HepG2 (cell line): ENCODE measurements around the gene GPR89A. TPM values are rescaled to one million over a fixed set of nuclear protein-coding genes. Genes with fewer than 3 reads are reported as not detected.
"Not testable (repeated sequence)": the region's sequence is repeated elsewhere in the genome, so short reads cannot be mapped to it uniquely, and the experiment has no call there.

Experiments
- ATAC-seq: fragments of 200-7000 bp; cut with Tn5 transposase; 3 replicates; pipeline ENCODE4 v1.9.1; 2020; ENCODE audit warnings: mild to moderate bottlenecking, moderate library complexity
- BruUV-seq: library from RNA; stranded (reverse); fragments of 400-500 nt; replicated peaks from 2 replicates; lab custom pipeline; 2021; lab: Mats Ljungman, UMichigan
- CTCF ChIA-PET: fragments of 300-600 bp; formaldehyde crosslinking; extraction: SDS; loops from one replicate; lab custom pipeline; 2021; ENCODE audit warnings: low total read pairs, inconsistent platforms, low intra/inter-chr PET ratio; lab: Yijun Ruan, JAX
- POLR2A ChIA-PET: fragments of 350-600 bp; sonication (Branson Sonifier 250); formaldehyde crosslinking; loops from one replicate; lab custom pipeline; 2020; ENCODE audit warnings: antibody characterized with exemption, inconsistent platforms; lab: Yijun Ruan, JAX
- DNase-seq: peaks from one replicate; pipeline ENCODE4 v3.0.0-alpha.2; 2015; ENCODE audit warnings: low spot score
- FAIRE-seq: peaks from 3 replicates; lab custom pipeline; 2011; peaks lifted over from hg19 to GRCh38; lab: Jason Lieb, UNC
- H2AFZ ChIP-seq: one replicate; pipeline ENCODE4 v1.6.1; 2011; ENCODE audit warnings: low read length, inconsistent platforms
- H3K27ac ChIP-seq: fragments of 300-600 bp; 3 replicates; pipeline ENCODE4 v1.8.0; 2011; ENCODE audit warnings: mixed run types, mild to moderate bottlenecking, mixed read lengths, low read length, inconsistent platforms; ENCODE audit not compliant: insufficient read depth; ENCODE audit errors: extremely low read length
- H3K27me3 ChIP-seq, 2 experiments: fragments of 200-600 bp in 1 of 2; 2 replicates in 1 of 2; 3 replicates in 1 of 2; pipeline versions ENCODE4 v1.6.0 to v1.8.0; 2011; ENCODE audit warnings: low read length in 2 of 2, mild to moderate bottlenecking in 2 of 2, moderate library complexity in 2 of 2, inconsistent platforms in 1 of 2; ENCODE audit not compliant: insufficient read depth in 2 of 2, control insufficient read depth in 1 of 2
- H3K36me3 ChIP-seq, 2 experiments: fragments of 200-600 bp in 1 of 2; replicated peaks in 1 of 2; 2 replicates in 1 of 2; 3 replicates in 1 of 2; pipeline versions ENCODE4 v1.5.1 to v1.8.0; 2011; ENCODE audit warnings: low read length in 2 of 2, inconsistent platforms in 1 of 2; ENCODE audit not compliant: insufficient read depth in 2 of 2, control insufficient read depth in 1 of 2
- H3K4me1 ChIP-seq: 2 replicates; pipeline ENCODE4 v1.5.1; 2012; ENCODE audit warnings: low read length, inconsistent platforms; ENCODE audit not compliant: insufficient read depth
- H3K4me2 ChIP-seq: 2 replicates; pipeline ENCODE4 v1.6.0; 2011; ENCODE audit warnings: low read depth, low read length, inconsistent platforms
- H3K4me3 ChIP-seq, 3 experiments: fragments of 200-600 bp in 1 of 3; sonication (generic), shearing (Covaris generic) in 1 of 3; replicated peaks in 1 of 3; 2 replicates each; pipeline ENCODE4 v1.5.1; 2011 to 2016; ENCODE audit warnings: low read length in 3 of 3, inconsistent platforms in 2 of 3, low read depth in 2 of 3, mild to moderate bottlenecking in 2 of 3, control low read depth in 1 of 3, mixed read lengths in 1 of 3; ENCODE audit not compliant: insufficient read depth in 1 of 3
- H3K79me2 ChIP-seq: one replicate; pipeline ENCODE4 v1.6.1; 2011; ENCODE audit warnings: low read length, inconsistent platforms; ENCODE audit not compliant: insufficient read depth
- H3K9ac ChIP-seq: 2 replicates; pipeline ENCODE4 v1.6.0; 2011; ENCODE audit warnings: mild to moderate bottlenecking, low read depth, low read length, inconsistent platforms; ENCODE audit not compliant: insufficient read depth
- H3K9me3 ChIP-seq: 2 replicates; pipeline ENCODE4 v1.5.1; 2012; ENCODE audit warnings: mild to moderate bottlenecking, low read length
- H4K20me1 ChIP-seq: 2 replicates; pipeline ENCODE4 v1.6.0; 2011; ENCODE audit warnings: inconsistent platforms, mild to moderate bottlenecking, low read length, moderate library complexity; ENCODE audit not compliant: insufficient read depth
- WGBS: methylation state at CpG from one replicate; pipeline ENCODE4 v1.1.6; 2017; ENCODE audit warnings: low lambda C conversion rate; 5-methylcytosine and 5-hydroxymethylcytosine counted together
- in situ Hi-C: cut with HindIII; loops from 2 replicates; pipeline ENCODE4 v1.10.0; 2017; ENCODE audit warnings: low pct_unique_long_range_greater_than_20kb; ENCODE audit not compliant: extremely low pct_ligation_motif_present
- intact Hi-C: fragments of 100-400 bp; cut with micrococcal nuclease; formaldehyde crosslinking; loops from one replicate; pipeline ENCODE4 v1.10.0; 2022; ENCODE audit not compliant: unreplicated experiment
- polyA plus RNA-seq, 8 experiments: library from polyadenylated mRNA; depleted of rRNA in 3 of 8; stranded (reverse) in 7 of 8; unstranded in 1 of 8; fragments of >200 nt; fragmentation: Illumina TruSeq in 4 of 8; extraction: Trizol in 4 of 8; gene quantifications; 2 replicates each; pipeline versions ENCODE4 v1.2.1 to v1.2.3, GENCODE V29; 2011 to 2016; ENCODE audit warnings: low read depth in 4 of 8, missing spikeins in 1 of 8, mixed read lengths in 1 of 8; ENCODE audit not compliant: insufficient read depth in 1 of 8
- total RNA-seq, 5 experiments: library from RNA; depleted of rRNA; stranded (reverse); fragments of >200 nt; fragmentation: Illumina TruSeq; extraction: Trizol; gene quantifications; 2 replicates each; pipeline ENCODE4 v1.2.3, GENCODE V29; 2016; ENCODE audit warnings: low read depth in 1 of 5

Gene GPR89A
- total and polyA plus RNA-seq, 2 of the 13 experiments (the other 11 are each of a cell fraction or from before 2014, with no cell fraction given), result 23.4 to 32.6 TPM

- H3K4me3 ChIP-seq, H3K27me3 ChIP-seq, H3K36me3 ChIP-seq, CTCF ChIA-PET, H3K4me2 ChIP-seq, H3K4me1 ChIP-seq, H3K9me3 ChIP-seq, BruUV-seq, POLR2A ChIA-PET, FAIRE-seq, ATAC-seq, H3K9ac ChIP-seq, DNase-seq, H2AFZ ChIP-seq, H3K27ac ChIP-seq, H4K20me1 ChIP-seq, in situ Hi-C loops, H3K79me2 ChIP-seq, intact Hi-C loops: not testable (repeated sequence)
- WGBS, result no CpG with 5 or more reads among the region's 1 CpG
Observed at GRCh38 chr1:145622177-145622576, 14.4 kb downstream of the GPR89A start.

- BruUV-seq, H3K4me1 ChIP-seq, H3K27me3 ChIP-seq, FAIRE-seq, H2AFZ ChIP-seq, H3K79me2 ChIP-seq, ATAC-seq, POLR2A ChIA-PET, H3K9ac ChIP-seq, DNase-seq, H3K27ac ChIP-seq, H3K4me2 ChIP-seq, H4K20me1 ChIP-seq, H3K4me3 ChIP-seq, CTCF ChIA-PET, H3K36me3 ChIP-seq, in situ Hi-C loops, intact Hi-C loops, H3K9me3 ChIP-seq: not testable (repeated sequence)
- WGBS, result 32% methylated on average over 1 of the region's 1 CpG
Observed at GRCh38 chr1:145636237-145636636, 28.4 kb downstream of the GPR89A start.

GRCh38 chr1:145641886-145642285 lies 34.1 kb downstream of the GPR89A start:
- ATAC-seq, CTCF ChIA-PET: not testable (repeated sequence)

GRCh38 chr1:145643990-145644389 lies 36.2 kb downstream of the GPR89A start:
- H3K4me2 ChIP-seq, H3K79me2 ChIP-seq, DNase-seq, H2AFZ ChIP-seq, H3K4me1 ChIP-seq, intact Hi-C loops, H3K36me3 ChIP-seq, H3K9me3 ChIP-seq, H3K4me3 ChIP-seq, POLR2A ChIA-PET, H4K20me1 ChIP-seq, BruUV-seq, ATAC-seq, in situ Hi-C loops, CTCF ChIA-PET, H3K27me3 ChIP-seq, H3K27ac ChIP-seq, FAIRE-seq, H3K9ac ChIP-seq: not testable (repeated sequence)
- no CpG with 5 or more reads among the region's 1 CpG for WGBS

More at GRCh38 chr1:145641886-145642285, 34.1 kb downstream of the GPR89A start:
- BruUV-seq, H2AFZ ChIP-seq, H3K4me1 ChIP-seq, H3K4me3 ChIP-seq, H3K9ac ChIP-seq, H3K4me2 ChIP-seq, FAIRE-seq, H4K20me1 ChIP-seq, H3K27me3 ChIP-seq, H3K27ac ChIP-seq, POLR2A ChIA-PET, H3K36me3 ChIP-seq, DNase-seq, H3K9me3 ChIP-seq, H3K79me2 ChIP-seq, in situ Hi-C loops, intact Hi-C loops: not testable (repeated sequence)
- 90% methylated on average over 1 of the region's 2 CpGs for WGBS
